HG03066 (cell line): ENCODE results near the gene KCMF1.

ENCODE experiments used
- ATAC-seq: cut with Tn5 transposase; IDR thresholded peaks from one replicate; pipeline ENCODE4 v1.9.1; 2021; ENCODE audit warnings: low read depth; ENCODE audit not compliant: unreplicated experiment

Gene KCMF1

GRCh38 chr2:84954329-84954728 is 16.6 kb upstream of the KCMF1 start:
- ATAC-seq: no peak

- ATAC-seq: no peak
These were observed 14.3 kb upstream of the KCMF1 start for GRCh38 chr2:84956334-84957297.

- no peak for ATAC-seq
These were observed 13.2 kb upstream of the KCMF1 start for GRCh38 chr2:84957771-84958134.

- no peak for ATAC-seq
These were observed 12.6 kb upstream of the KCMF1 start for GRCh38 chr2:84958135-84959059.

GRCh38 chr2:84959095-84959565 is 11.8 kb upstream of the KCMF1 start:
- ATAC-seq: no peak

- ATAC-seq: no peak
These were observed 11.1 kb upstream of the KCMF1 start for GRCh38 chr2:84959566-84960506.

GRCh38 chr2:84962917-84963316 is 8.0 kb upstream of the KCMF1 start:
- no peak for ATAC-seq

GRCh38 chr2:84963323-84963691 is 7.7 kb upstream of the KCMF1 start:
- ATAC-seq: no peak

GRCh38 chr2:84963692-84964405 is 7.1 kb upstream of the KCMF1 start:
- ATAC-seq: no peak

GRCh38 chr2:84964406-84965191 is 6.4 kb upstream of the KCMF1 start:
- no peak for ATAC-seq

- ATAC-seq: no peak
These were observed 5.8 kb upstream of the KCMF1 start for GRCh38 chr2:84965192-84965516.

GRCh38 chr2:84965827-84966226 is 5.1 kb upstream of the KCMF1 start:
- no peak for ATAC-seq

- ATAC-seq: no peak
These were observed 4.2 kb upstream of the KCMF1 start for GRCh38 chr2:84966731-84967130.

GRCh38 chr2:84969511-84970209 is 1.3 kb upstream of the KCMF1 start:
- no peak for ATAC-seq

GRCh38 chr2:84970210-84970867 is 622 bp upstream of the KCMF1 start:
- peak; percentile 25 for ATAC-seq

GRCh38 chr2:84971510-84972206 is 697 bp downstream of the KCMF1 start:
- ATAC-seq: peak; percentile 33

- no peak for ATAC-seq
These were observed 1.3 kb downstream of the KCMF1 start for GRCh38 chr2:84972207-84972783.
